Adipocyte (in vitro differentiated cells): ENCODE measurements around the gene LYRM1.
"Not testable (repeated sequence)": the region's sequence is repeated elsewhere in the genome, so short reads cannot be mapped to it uniquely, and the experiment has no call there.

ENCODE experiments used
- DNase-seq: peaks from one replicate; pipeline ENCODE4 v3.0.0-alpha.2; 2015; ENCODE audit warnings: low read depth
- H3K27me3 ChIP-seq: replicated peaks from 2 replicates; pipeline ENCODE4 v1.7.0; 2013; ENCODE audit warnings: mild to moderate bottlenecking, low read length, moderate library complexity; ENCODE audit not compliant: control insufficient read depth, insufficient read depth
- H3K36me3 ChIP-seq: 2 replicates; pipeline ENCODE4 v1.7.0; 2013; ENCODE audit warnings: low read length, mild to moderate bottlenecking, moderate library complexity; ENCODE audit not compliant: control insufficient read depth, insufficient read depth, severe bottlenecking
- H3K4me1 ChIP-seq: 2 replicates; pipeline ENCODE4 v1.7.0; 2013; ENCODE audit warnings: mild to moderate bottlenecking, low read length, moderate library complexity; ENCODE audit not compliant: control insufficient read depth, insufficient read depth
- H3K4me3 ChIP-seq: 2 replicates; pipeline ENCODE4 v1.7.0; 2013; ENCODE audit warnings: mild to moderate bottlenecking, low read length, moderate library complexity
- H3K9ac ChIP-seq: 2 replicates; pipeline ENCODE4 v1.7.0; 2013; ENCODE audit warnings: mild to moderate bottlenecking, low read length, moderate library complexity
- H3K9me3 ChIP-seq: 2 replicates; pipeline ENCODE4 v1.7.0; 2013; ENCODE audit warnings: mild to moderate bottlenecking, low read length, moderate library complexity; ENCODE audit not compliant: control insufficient read depth

The LYRM1 gene

DNA sequence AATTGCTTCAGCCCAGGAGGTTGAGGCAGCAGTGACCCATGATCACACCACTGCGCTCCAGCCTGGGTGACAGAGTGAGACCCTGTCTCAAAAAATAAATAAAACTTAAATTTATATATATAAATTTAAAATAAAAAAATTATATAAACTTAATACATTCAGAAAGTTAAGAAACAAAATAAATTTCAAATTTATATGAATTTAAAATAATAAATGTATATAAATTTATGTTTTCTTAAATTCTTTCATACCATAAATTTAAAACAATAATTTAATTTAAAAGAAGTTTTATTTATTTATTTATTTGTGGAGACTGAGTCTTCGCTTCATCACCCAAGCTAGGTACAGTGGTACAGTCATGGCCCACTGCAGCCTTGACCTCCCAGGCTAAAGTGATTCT, 20.2 kb downstream of the LYRM1 start:
- Histone ChIP-seq H3K36me3 (peaks cover 5% of the 10 kb centered on the region), H3K9ac (no peak overlapping the region)

DNA sequence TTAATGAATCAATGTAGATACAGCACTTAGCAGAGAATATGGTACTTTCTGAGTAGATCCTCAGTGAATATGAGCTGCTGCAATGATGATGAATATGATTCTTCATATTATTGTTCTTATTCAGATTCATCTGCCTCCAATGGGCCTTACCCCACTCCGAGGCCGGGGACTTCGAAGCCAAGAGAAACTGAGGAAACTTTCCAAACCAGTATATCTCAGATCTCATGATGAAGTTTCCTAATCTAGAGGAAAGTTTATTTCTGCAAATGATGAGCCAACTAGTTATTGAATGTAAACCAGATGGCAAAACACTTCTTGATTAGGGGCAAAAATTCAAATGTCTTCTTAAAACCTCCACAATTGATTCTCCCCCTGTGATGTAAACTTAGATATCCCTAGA, 23.3 kb downstream of the LYRM1 start:
- H3K9me3 ChIP-seq, result no peaks in the 10 kb centered on the region
- peaks cover 26% of the 10 kb centered on the region for H3K4me1 ChIP-seq
- DNase-seq, result no peak
- peak overlapping the region; percentile 3 for H3K9ac ChIP-seq
- peaks cover 5% of the 10 kb centered on the region for H3K36me3 ChIP-seq
- no peaks in the 10 kb centered on the region for H3K27me3 ChIP-seq
- H3K4me3 ChIP-seq, result no peak overlapping the region

More for the DNA sequence above, 20.2 kb downstream of the LYRM1 start:
- peaks cover 49% of the 10 kb centered on the region for H3K4me1 ChIP-seq
- no peak overlapping the region for H3K4me3 ChIP-seq
- H3K9me3 ChIP-seq, result no peaks in the 10 kb centered on the region
- H3K27me3 ChIP-seq, result no peaks in the 10 kb centered on the region
- DNase-seq, result no peak

DNA sequence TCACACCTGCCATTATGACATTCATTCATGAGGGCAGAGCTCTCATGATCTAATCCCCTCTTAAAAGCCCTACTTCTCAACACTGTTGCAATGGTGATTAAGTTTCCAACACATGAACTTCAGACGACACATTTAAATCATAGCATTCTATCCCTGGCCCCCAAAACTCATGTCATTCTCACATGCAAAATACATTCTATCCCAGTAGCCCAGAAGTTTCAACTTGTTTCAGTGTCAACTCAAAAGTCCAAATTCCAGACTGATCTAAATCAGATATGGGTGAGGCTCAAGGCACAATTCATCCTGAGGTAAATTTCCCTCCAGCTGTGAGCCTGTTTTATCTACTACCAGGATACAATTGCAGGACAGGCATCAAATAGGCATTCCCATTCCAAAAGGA, 25.2 kb downstream of the LYRM1 start:
- Histone ChIP-seq H3K27me3 (no peaks in the 10 kb centered on the region), H3K9me3 (no peaks in the 10 kb centered on the region), H3K9ac (no peak overlapping the region), H3K4me1 (peaks cover 24% of the 10 kb centered on the region), H3K36me3 (peaks cover 5% of the 10 kb centered on the region), H3K4me3 (no peak overlapping the region)
- DNase-seq, result no peak

DNA sequence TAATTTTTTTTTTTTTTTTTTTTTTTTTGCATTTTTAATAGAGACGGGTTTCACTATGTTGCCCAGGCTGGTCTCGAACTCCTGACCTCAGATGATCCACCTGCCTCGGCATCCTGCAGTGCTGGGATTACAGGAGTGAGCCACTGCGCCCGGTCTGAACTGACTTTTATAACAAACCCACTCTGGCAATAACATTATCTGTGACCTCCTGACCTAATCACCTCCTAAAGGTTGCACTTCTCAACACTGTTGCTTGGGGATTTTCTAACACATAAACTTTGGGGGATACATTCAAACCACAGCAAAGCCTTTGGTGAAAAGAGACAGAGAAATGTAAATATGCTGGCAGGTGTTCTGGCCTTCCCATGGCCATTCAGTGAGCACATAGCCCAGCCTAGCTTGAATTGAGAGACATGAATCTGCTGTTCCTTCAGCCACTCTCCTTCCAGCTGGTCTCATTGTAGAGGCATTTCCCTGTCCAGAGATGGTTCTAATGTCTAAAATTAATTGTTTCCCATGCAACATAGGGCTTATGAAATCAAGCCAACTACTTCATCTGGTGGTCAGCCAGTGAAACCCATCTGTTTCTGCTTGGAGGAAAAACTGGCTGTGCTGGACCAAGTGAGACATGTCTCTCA, 28.3 kb downstream of the LYRM1 start:
- peak; percentile 65 for DNase-seq
- no peak overlapping the region for H3K9ac ChIP-seq
- H3K9me3 ChIP-seq, result no peaks in the 10 kb centered on the region
- peaks cover 5% of the 10 kb centered on the region for H3K36me3 ChIP-seq
- peaks cover 34% of the 10 kb centered on the region for H3K4me1 ChIP-seq
- H3K27me3 ChIP-seq, result no peaks in the 10 kb centered on the region
- no peak overlapping the region for H3K4me3 ChIP-seq

DNA sequence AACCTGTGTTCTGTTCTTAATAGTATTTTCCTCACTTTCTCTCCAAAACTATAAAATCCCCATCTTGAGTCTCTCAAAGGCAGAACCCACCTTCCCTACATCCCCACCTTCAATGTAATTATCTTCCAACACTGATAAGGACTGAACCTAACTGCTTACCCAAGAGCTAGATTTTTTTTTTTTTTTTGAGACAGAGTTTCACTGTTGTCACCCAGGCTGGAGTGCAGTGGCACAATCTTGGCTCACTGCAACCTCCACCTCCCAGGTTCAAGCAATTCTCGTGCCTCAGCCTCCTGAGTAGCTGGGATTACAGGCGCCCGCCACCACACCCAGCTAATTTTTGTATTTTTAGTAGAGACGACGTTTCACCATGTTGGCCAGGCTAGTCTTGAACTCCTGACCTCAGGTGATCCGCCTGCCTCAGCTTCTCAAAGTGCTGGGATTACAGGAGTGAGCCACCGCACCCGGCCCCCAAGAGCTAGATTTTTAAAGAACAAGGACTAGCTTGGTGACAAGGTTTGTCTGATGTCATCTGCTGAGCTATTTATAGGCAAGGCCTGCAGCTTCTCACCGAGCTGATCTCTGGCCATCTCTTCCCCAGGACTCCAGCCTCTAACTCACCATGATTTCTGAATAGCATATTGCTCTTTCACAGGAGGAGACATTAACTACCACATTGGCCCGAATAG, 29.2 kb downstream of the LYRM1 start:
- H3K4me3 ChIP-seq, H3K27me3 ChIP-seq: not testable (repeated sequence)
- DNase-seq, result peak; percentile 67

DNA sequence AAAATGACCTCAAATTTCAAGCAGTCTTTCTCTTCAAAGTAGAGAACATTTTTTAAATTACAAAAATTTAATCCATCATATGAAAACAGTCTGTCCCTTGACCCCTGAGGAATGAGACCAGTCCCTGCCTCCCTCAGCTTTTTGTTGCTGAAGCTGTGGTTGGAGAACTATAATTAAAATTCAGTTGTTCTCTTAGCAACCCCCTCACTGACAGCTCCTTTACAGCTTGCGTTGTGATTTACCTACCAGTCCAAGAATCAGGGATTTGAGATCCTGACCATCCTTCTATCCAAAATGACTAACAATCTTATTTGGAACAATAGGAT, 29.8 kb downstream of the LYRM1 start:
- DNase-seq, result no peak
- H3K36me3 ChIP-seq, result no peaks in the 10 kb centered on the region
- peak overlapping the region; percentile 5 for H3K9ac ChIP-seq
- H3K4me1 ChIP-seq, result peaks cover 29% of the 10 kb centered on the region
- no peak overlapping the region for H3K4me3 ChIP-seq
- H3K27me3 ChIP-seq, result no peaks in the 10 kb centered on the region
- no peaks in the 10 kb centered on the region for H3K9me3 ChIP-seq

More for the DNA sequence above, 29.2 kb downstream of the LYRM1 start:
- peak overlapping the region; percentile 5 for H3K9ac ChIP-seq
- not testable (repeated sequence) for H3K9me3 ChIP-seq, H3K36me3 ChIP-seq
- H3K4me1 ChIP-seq, result peaks cover 29% of the 10 kb centered on the region

DNA sequence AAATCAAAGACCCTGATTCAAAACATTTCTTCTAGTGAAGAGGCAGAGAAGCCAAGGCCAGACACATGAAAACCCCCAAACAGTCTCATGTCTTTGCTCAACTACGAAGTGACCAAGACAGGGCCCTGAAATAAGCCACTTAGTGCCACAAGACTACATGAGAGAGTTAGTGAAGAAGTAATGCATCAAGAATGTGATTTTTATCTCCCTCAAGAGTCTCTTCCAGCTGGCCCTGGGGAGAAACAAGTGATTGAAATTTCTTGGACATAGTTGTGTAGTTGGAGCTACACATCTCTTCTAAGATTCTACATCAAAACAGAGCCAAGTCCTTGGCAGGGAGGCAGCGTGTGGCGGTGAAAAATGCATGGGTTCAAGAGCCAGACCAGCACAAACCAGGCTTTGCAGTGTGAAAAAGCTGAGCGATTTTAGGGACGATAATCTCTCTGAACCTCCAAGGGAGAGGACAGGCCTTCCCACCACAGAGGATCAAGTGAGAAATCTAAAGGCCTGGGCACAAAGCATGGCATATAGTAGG, 30.6 kb downstream of the LYRM1 start:
- peak; percentile 57 for DNase-seq
- no peaks in the 10 kb centered on the region for H3K9me3 ChIP-seq
- no peaks in the 10 kb centered on the region for H3K36me3 ChIP-seq
- H3K4me3 ChIP-seq, result no peak overlapping the region
- H3K9ac ChIP-seq, result peak overlapping the region; percentile 5
- no peaks in the 10 kb centered on the region for H3K27me3 ChIP-seq
- peaks cover 29% of the 10 kb centered on the region for H3K4me1 ChIP-seq

DNA sequence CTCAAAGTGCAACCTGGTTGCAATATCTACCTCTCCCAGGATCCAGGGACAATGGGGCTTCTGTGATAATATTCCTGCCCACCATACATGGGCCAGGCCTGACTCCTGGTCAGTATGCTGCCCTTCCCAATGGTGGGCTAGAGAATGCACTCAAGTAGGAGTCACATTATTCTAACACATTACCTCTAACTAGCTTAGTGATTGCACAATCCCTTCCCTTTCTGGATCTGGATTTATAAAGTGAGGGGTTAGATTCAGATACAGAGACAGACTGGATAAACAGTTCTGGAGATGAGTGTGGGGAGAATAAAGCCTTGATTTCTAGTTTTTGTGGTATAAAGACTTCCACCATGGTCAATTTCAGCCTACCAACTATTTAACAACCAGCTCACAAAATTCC, 33.0 kb downstream of the LYRM1 start:
- Histone ChIP-seq H3K4me1 (peaks cover 39% of the 10 kb centered on the region), H3K27me3 (no peaks in the 10 kb centered on the region), H3K9me3 (no peaks in the 10 kb centered on the region), H3K9ac (no peak overlapping the region), H3K36me3 (no peaks in the 10 kb centered on the region), H3K4me3 (no peak overlapping the region)
- DNase-seq, result peak; percentile 21

DNA sequence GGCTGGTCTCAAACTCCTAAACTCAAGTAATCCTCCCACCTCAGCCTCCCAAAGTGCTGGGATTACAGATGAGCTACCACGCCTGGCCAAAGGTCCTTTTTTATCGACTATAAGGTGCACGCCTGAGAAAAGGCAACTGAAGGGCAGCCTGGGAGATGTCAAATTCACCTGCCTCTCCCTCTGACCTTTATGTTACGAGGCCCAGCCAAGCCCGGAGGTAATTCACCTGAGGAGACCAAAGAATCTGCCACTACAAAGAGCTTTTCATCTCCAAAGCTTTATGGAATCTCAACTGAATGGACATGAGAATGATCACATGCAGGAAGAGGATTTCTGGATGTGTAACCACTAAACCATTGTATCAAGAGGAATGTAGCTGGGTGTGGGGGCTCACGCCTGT, 37.2 kb downstream of the LYRM1 start:
- Histone ChIP-seq H3K27me3 (no peaks in the 10 kb centered on the region), H3K9ac (peak overlapping the region; percentile 30), H3K36me3 (no peaks in the 10 kb centered on the region), H3K4me3 (no peak overlapping the region), H3K4me1 (peaks cover 21% of the 10 kb centered on the region), H3K9me3 (no peaks in the 10 kb centered on the region)
- no peak for DNase-seq

DNA sequence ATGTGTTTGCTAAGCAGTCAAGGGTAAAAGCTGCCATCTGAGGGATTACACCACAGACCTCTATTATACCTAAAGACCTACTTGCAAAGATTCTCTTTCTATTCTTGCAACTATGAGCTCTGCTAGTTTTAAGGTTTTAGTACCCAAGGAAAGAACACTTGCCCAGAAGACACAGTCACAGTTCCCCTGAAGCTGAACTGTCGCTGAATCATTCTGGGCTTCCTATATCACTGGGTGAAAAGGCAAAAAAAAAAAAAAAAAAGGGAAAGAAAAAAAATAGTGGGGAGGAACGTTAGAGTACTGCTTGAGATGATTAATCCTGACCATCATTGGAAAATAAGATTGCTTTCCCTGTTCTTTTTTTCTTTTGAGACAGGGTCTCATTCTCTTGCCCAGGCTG, 37.9 kb downstream of the LYRM1 start:
- Histone ChIP-seq H3K9me3 (no peaks in the 10 kb centered on the region), H3K36me3 (no peaks in the 10 kb centered on the region), H3K4me3 (no peak overlapping the region), H3K4me1 (peaks cover 23% of the 10 kb centered on the region), H3K27me3 (no peaks in the 10 kb centered on the region), H3K9ac (peak overlapping the region; percentile 61)
- peak; percentile 41 for DNase-seq

DNA sequence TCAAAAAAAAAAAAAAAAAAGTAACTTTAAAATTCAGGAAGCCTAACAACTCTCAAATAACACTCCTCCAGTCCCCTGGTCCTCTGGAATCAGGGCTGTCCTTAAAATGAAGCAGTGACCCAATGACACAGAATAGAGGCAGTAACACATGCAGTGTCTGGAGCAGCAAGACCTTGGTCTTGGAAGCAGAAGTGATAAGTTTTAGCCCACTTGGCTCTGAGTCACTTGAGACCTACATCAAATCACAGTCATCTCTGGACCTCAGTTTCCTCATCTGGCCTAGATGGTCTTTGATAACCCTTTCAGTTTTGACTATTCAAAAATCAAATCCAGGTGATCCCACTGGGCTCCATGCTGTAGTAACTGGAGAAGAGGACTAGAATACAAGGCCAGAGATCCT, 39.0 kb downstream of the LYRM1 start:
- H3K9me3 ChIP-seq, result no peaks in the 10 kb centered on the region
- H3K9ac ChIP-seq, result no peak overlapping the region
- no peaks in the 10 kb centered on the region for H3K27me3 ChIP-seq
- H3K4me1 ChIP-seq, result peaks cover 19% of the 10 kb centered on the region
- H3K36me3 ChIP-seq, result no peaks in the 10 kb centered on the region
- DNase-seq, result no peak
- H3K4me3 ChIP-seq, result no peak overlapping the region
